RWPE1 (cell line): ENCODE data around the gene PLCB1.

Experiments
- CTCF ChIA-PET: fragments of 350-600 bp; sonication (Branson Sonifier 250); formaldehyde crosslinking; extraction: SDS; loops from one replicate; lab custom pipeline; 2021; lab: Yijun Ruan, JAX
- POLR2A ChIA-PET: fragments of 400-600 bp; formaldehyde crosslinking; extraction: SDS; loops from one replicate; lab custom pipeline; 2020; ENCODE audit warnings: antibody characterized with exemption; ENCODE audit not compliant: low non-redundant PET; lab: Yijun Ruan, JAX
- DNase-seq: peaks from one replicate; pipeline ENCODE4 v3.0.0; 2012; ENCODE audit warnings: low spot score
- H3K27ac ChIP-seq: fragments of 450-650 bp; 2 replicates; pipeline ENCODE4 v1.5.1; 2017
- CTCF ChIP-seq: fragments of 450-650 bp; conservative IDR thresholded peaks from 2 replicates; pipeline ENCODE4 v1.5.1; 2017; ENCODE audit warnings: low read depth, mild to moderate bottlenecking

Gene PLCB1

GRCh38 chr20:8147476-8147875 lies 15.4 kb downstream of the PLCB1 start:
- H3K27ac ChIP-seq = no peak overlapping the region
- ChIA-PET CTCF (interaction anchor here (0.6 to 1.0 kb wide), 4 partner anchors 16 to 680 kb away, joined by 3 to 4 read pairs (median 4); no protein-coding TSS in a partner anchor), POLR2A (no interaction called here)
- no peak for DNase-seq
- no peak for TF ChIP-seq CTCF

GRCh38 chr20:8148501-8148900 lies 16.4 kb downstream of the PLCB1 start:
- H3K27ac ChIP-seq = no peak overlapping the region
- ChIA-PET CTCF (interaction anchor here (0.7 kb wide), 1 partner anchor 188 kb away, joined by 3 read pairs; no protein-coding TSS in a partner anchor), POLR2A (no interaction called here)
- TF ChIP-seq CTCF = no peak
- DNase-seq = no peak

- TF ChIP-seq CTCF = no peak
- CTCF ChIA-PET = interaction anchor here (0.6 kb wide), 1 partner anchor 1735 kb away, joined by 4 read pairs; no protein-coding TSS in a partner anchor
- H3K27ac ChIP-seq = no peak overlapping the region
- no peak for DNase-seq
- POLR2A ChIA-PET = no interaction called here
These were observed 18.5 kb downstream of the PLCB1 start for GRCh38 chr20:8150591-8150990.

DNA sequence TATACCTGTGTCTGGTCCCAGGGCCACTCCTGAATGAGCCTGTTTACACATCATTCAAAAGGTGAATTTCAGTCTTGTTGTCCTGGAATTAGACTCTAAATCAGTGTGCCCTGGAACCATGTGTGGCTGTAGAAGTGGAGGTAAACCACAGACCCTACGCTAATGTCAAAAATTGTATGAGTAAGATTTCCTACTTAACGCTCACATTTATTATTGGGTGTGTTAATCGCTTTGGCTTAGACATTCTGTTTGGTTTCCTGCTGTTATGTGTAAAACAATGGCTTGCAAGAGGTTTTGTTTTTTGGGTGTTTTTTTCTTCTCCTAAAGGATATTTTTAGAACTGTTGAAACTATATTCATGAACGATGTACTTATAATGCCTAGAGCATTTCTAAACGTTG lies 19.3 kb downstream of the PLCB1 start:
- TF ChIP-seq CTCF = no peak
- DNase-seq = no peak
- POLR2A ChIA-PET = no interaction called here
- CTCF ChIA-PET = no interaction called here
- H3K27ac ChIP-seq = no peak overlapping the region

DNA sequence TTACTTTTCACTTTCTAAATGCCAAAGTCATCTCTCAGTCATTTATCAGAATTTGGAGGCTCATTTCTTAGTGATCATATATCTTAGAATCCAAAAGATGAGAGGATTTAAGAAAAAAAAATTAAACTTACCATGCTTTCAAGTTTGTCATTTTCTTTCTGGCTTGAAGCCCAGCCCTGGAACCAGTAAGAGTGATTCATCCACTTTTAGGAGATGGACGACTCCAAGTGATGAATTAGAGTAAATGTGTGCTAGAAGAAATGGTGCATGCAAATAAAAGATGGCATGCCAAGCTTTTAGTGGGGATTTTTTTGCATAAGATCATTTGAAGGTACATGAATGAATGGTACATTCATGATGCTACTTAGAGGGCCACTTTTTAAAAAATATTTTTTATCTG lies 20.1 kb downstream of the PLCB1 start:
- POLR2A ChIA-PET = no interaction called here
- no peak for DNase-seq
- no peak for TF ChIP-seq CTCF
- H3K27ac ChIP-seq = no peak overlapping the region
- CTCF ChIA-PET = no interaction called here

- CTCF ChIA-PET = interaction anchor here (0.7 to 1.4 kb wide), 2 partner anchors 103 to 569 kb away, joined by 3 to 4 read pairs; no protein-coding TSS in a partner anchor
These were observed 20.8 kb downstream of the PLCB1 start for GRCh38 chr20:8152847-8153246.

More at GRCh38 chr20:8152847-8153246, 20.8 kb downstream of the PLCB1 start:
- no peak for DNase-seq
- POLR2A ChIA-PET = no interaction called here
- H3K27ac ChIP-seq = no peak overlapping the region
- no peak for TF ChIP-seq CTCF
